Stimulated activated naive CD8-positive, alpha-beta T cell treated with anti-CD3 and anti-CD28 coated beads, Interleukin-15, Interleukin-2, amounts not matched to agents 100 ng/mL and 50 ng/mL, for 24 hours (primary cell): ENCODE data around the gene DIPK1B.

Experiments used
- H3K27ac Mint-ChIP-seq: one replicate; pipeline ENCODE4 v1.8.0; 2021; ENCODE audit warnings: mild to moderate bottlenecking, mixed read lengths
- H3K27me3 Mint-ChIP-seq: one replicate; pipeline ENCODE4 v1.8.0; 2021; ENCODE audit warnings: mixed read lengths
- H3K36me3 Mint-ChIP-seq: one replicate; pipeline ENCODE4 v1.8.0; 2021; ENCODE audit warnings: low read depth, mixed read lengths
- H3K4me1 Mint-ChIP-seq: one replicate; pipeline ENCODE4 v1.8.0; 2021; ENCODE audit warnings: low read depth, mixed read lengths
- H3K4me3 Mint-ChIP-seq: one replicate; pipeline ENCODE4 v1.8.0; 2021; ENCODE audit warnings: mild to moderate bottlenecking, mixed read lengths
- H3K9me3 Mint-ChIP-seq: one replicate; pipeline ENCODE4 v1.8.0; 2021; ENCODE audit warnings: mixed read lengths

The DIPK1B gene

GRCh38 chr9:136713550-136713949 lies 1.2 kb downstream of the DIPK1B start:
- Mint-ChIP-seq H3K4me1 (no peaks in the 10 kb centered on the region), H3K36me3 (no peaks in the 10 kb centered on the region), H3K27me3 (peaks cover 31% of the 10 kb centered on the region), H3K9me3 (no peaks in the 10 kb centered on the region), H3K4me3 (no peak overlapping the region), H3K27ac (no peak overlapping the region)

DNA sequence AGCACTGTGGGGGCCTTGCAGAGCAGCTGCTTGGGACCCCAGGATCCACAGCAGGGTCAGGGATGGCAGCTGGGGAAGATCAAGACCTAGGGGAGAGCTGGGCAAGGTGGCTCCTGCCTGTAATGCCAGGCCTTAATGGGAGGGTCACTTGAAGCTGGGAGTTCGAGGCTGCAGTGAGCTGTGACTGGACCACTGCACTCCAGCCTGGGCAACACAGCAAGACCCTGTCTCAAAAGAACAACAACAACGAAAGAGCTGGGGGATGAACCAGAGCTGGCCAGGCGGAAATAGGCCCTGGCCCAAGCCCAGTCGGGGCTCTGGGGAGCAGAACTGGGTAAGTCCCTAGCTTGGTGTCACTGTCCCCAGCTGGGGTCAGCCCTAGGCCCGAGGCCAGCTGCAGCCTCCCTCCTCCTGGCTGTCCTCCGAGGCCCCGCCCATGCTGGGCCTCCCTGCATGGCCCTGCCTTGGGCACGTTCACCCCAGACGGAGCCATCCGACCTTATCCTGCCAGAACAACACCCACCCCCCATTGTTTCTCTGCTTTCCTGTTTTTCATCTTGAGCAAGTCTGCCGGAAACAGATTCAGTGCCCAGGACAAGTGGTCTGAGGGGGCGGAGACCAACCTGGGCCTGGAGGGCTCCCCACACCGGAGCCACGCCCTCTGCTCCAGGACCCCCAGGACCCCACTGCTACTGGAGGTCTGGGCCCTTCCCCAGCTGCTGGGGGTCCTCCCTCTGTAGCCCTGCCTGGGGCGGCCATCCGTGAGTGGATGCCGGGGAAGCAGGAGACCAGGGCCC lies 1.9 kb downstream of the DIPK1B start:
- Mint-ChIP-seq H3K27ac (no peak overlapping the region), H3K27me3 (peaks cover 31% of the 10 kb centered on the region)

DNA sequence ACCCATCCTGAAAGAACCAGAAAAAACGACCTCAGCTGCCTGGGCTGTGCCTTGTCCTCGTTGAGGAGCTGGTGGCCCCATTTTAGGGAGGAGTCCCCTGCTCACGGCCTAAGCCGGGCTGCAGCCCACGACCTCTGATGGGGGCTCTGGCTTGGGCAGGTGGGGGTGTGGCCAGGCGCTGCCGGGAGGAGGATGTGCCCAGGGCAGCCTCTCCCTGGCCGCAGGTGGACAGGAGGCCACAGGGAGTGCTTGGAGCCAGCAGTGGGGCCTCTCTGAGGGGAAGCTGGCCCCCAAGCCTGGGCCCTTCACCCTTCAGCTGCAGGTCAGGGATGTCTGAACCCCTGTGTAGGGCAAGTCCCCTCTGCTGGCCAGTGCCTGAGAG lies 2.5 kb downstream of the DIPK1B start:
- Mint-ChIP-seq H3K9me3 (no peaks in the 10 kb centered on the region), H3K27ac (no peak overlapping the region), H3K4me3 (no peak overlapping the region), H3K27me3 (peaks cover 31% of the 10 kb centered on the region), H3K4me1 (no peaks in the 10 kb centered on the region), H3K36me3 (no peaks in the 10 kb centered on the region)

More for the DNA sequence above, 1.9 kb downstream of the DIPK1B start:
- Mint-ChIP-seq H3K36me3 (no peaks in the 10 kb centered on the region), H3K4me1 (no peaks in the 10 kb centered on the region), H3K4me3 (no peak overlapping the region), H3K9me3 (no peaks in the 10 kb centered on the region)

GRCh38 chr9:136717399-136717798 lies 5.0 kb downstream of the DIPK1B start:
- Mint-ChIP-seq H3K36me3 (peaks cover 4% of the 10 kb centered on the region), H3K9me3 (no peaks in the 10 kb centered on the region), H3K27me3 (peaks cover 15% of the 10 kb centered on the region), H3K4me3 (no peak overlapping the region), H3K27ac (no peak overlapping the region), H3K4me1 (peaks cover 3% of the 10 kb centered on the region)

GRCh38 chr9:136718345-136719194 lies 6.2 kb downstream of the DIPK1B start:
- no peak overlapping the region for H3K4me3 Mint-ChIP-seq
- H3K9me3 Mint-ChIP-seq: no peaks in the 10 kb centered on the region
- H3K36me3 Mint-ChIP-seq: peaks cover 6% of the 10 kb centered on the region
- no peak overlapping the region for H3K27ac Mint-ChIP-seq
- H3K27me3 Mint-ChIP-seq: peaks cover 12% of the 10 kb centered on the region
- H3K4me1 Mint-ChIP-seq: peaks cover 4% of the 10 kb centered on the region

GRCh38 chr9:136719195-136719880 lies 7.0 kb downstream of the DIPK1B start:
- H3K27ac Mint-ChIP-seq: no peak overlapping the region
- H3K27me3 Mint-ChIP-seq: peaks cover 6% of the 10 kb centered on the region
- H3K4me1 Mint-ChIP-seq: peaks cover 10% of the 10 kb centered on the region
- H3K36me3 Mint-ChIP-seq: peaks cover 13% of the 10 kb centered on the region
- H3K4me3 Mint-ChIP-seq: no peak overlapping the region
- H3K9me3 Mint-ChIP-seq: no peaks in the 10 kb centered on the region

- Mint-ChIP-seq H3K27ac (no peak overlapping the region), H3K4me1 (peaks cover 17% of the 10 kb centered on the region), H3K4me3 (no peak overlapping the region), H3K27me3 (peaks cover 5% of the 10 kb centered on the region), H3K36me3 (peaks cover 21% of the 10 kb centered on the region), H3K9me3 (no peaks in the 10 kb centered on the region)
These were observed 8.0 kb downstream of the DIPK1B start for GRCh38 chr9:136720251-136720897.

DNA sequence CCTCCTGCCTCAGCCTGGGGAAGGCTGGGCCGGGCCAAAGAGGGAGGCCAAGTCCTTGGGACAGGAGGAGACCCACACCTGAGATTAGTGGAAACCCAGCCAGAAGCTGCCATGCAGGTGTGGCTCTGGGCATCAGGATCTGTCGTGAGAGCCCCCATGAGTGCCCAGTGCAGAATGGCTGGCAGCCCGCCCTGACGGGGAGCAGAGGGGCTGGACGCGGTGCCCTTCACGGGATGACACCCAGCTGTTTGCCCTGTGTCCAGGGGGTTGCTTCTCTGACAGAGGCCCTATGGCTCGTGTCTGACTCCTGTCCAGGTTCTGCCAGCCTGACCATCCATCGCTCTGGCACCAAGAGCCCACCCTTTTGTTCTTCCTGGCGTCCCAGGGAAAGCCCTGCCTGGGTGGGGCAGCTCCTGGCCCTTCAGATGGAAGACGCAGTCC lies 8.5 kb downstream of the DIPK1B start:
- Mint-ChIP-seq H3K27ac (peak overlapping the region; percentile 49), H3K4me1 (peaks cover 23% of the 10 kb centered on the region), H3K9me3 (no peaks in the 10 kb centered on the region), H3K4me3 (no peak overlapping the region), H3K27me3 (peaks cover 1% of the 10 kb centered on the region), H3K36me3 (peaks cover 27% of the 10 kb centered on the region)

- no peaks in the 10 kb centered on the region for H3K27me3 Mint-ChIP-seq
- H3K9me3 Mint-ChIP-seq: no peaks in the 10 kb centered on the region
- H3K4me1 Mint-ChIP-seq: peaks cover 29% of the 10 kb centered on the region
- no peak overlapping the region for H3K4me3 Mint-ChIP-seq
- peak overlapping the region; percentile 49 for H3K27ac Mint-ChIP-seq
- peaks cover 33% of the 10 kb centered on the region for H3K36me3 Mint-ChIP-seq
These were observed 9.1 kb downstream of the DIPK1B start for GRCh38 chr9:136721339-136722092.

GRCh38 chr9:136722093-136722968 lies 10.0 kb downstream of the DIPK1B start:
- Mint-ChIP-seq H3K36me3 (peaks cover 40% of the 10 kb centered on the region), H3K27ac (no peak overlapping the region), H3K4me3 (no peak overlapping the region), H3K4me1 (peaks cover 33% of the 10 kb centered on the region), H3K27me3 (no peaks in the 10 kb centered on the region), H3K9me3 (no peaks in the 10 kb centered on the region)

- H3K4me1 Mint-ChIP-seq: peaks cover 33% of the 10 kb centered on the region
- H3K27ac Mint-ChIP-seq: no peak overlapping the region
- H3K4me3 Mint-ChIP-seq: no peak overlapping the region
- H3K36me3 Mint-ChIP-seq: peaks cover 43% of the 10 kb centered on the region
- H3K27me3 Mint-ChIP-seq: no peaks in the 10 kb centered on the region
- H3K9me3 Mint-ChIP-seq: no peaks in the 10 kb centered on the region
These were observed 10.6 kb downstream of the DIPK1B start for GRCh38 chr9:136722969-136723356.

DNA sequence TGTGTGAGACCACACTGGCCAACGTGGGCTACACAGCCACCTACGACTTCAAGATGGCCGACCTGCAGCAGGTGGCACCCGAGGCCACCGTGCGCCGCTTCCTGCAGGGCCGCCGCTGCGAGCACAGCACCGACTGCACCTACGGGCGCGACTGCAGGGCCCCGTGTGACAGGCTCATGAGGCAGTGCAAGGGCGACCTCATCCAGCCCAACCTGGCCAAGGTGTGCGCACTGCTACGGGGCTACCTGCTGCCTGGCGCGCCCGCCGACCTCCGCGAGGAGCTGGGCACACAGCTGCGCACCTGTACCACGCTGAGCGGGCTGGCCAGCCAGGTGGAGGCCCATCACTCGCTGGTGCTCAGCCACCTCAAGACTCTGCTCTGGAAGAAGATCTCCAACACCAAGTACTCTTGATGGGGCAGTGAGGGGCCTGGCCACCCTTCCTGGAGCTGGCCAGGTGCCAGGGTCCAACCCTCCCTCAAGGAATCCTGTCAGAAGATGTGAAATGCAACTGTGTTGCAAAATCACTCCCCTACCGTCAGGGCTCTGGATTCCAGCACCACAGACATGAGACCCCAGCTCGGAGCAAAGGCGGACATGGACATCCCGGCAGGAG lies 11.1 kb downstream of the DIPK1B start:
- Mint-ChIP-seq H3K9me3 (no peaks in the 10 kb centered on the region), H3K4me3 (peak overlapping the region; percentile 98), H3K4me1 (peaks cover 33% of the 10 kb centered on the region), H3K27ac (peak overlapping the region; percentile 21), H3K27me3 (no peaks in the 10 kb centered on the region), H3K36me3 (peaks cover 43% of the 10 kb centered on the region)

DNA sequence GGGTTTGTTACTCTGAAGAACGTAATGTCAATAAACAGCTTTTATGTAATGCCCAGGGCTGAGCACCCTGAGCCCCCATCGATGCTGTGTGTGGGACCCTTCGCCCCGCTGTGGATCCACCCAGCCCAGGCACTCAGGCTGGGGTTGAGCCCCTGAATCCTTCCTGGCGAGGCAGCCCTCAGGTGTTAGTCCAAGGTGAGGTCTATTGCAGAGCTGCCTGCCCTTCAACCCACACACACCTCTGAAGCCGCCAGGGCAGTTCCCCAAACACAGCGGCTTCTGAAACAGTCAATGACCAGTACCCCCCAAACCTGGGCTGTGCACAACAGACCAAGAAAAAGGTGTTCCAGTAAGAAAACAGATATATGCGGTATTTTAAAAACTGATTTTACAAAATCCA lies 11.6 kb downstream of the DIPK1B start:
- Mint-ChIP-seq H3K36me3 (peaks cover 43% of the 10 kb centered on the region), H3K27ac (peak overlapping the region; percentile 81), H3K4me1 (peaks cover 33% of the 10 kb centered on the region), H3K9me3 (no peaks in the 10 kb centered on the region), H3K4me3 (peak overlapping the region; percentile 98), H3K27me3 (no peaks in the 10 kb centered on the region)
